Fibroblast of lung (primary cell): ENCODE data around the gene SCFD2. TPM values are rescaled to one million over a fixed set of nuclear protein-coding genes. Genes with fewer than 3 reads are reported as not detected.

Experiments used
- DNase-seq, 2 donors: peaks; one replicate each; pipeline versions ENCODE4 v3.0.0 to v3.0.0-alpha.2; 2010; ENCODE audit warnings: low read depth in 2 of 2
- H2AFZ ChIP-seq: 2 replicates; pipeline ENCODE4 v1.5.1; 2012; ENCODE audit warnings: low read length, control low read depth, inconsistent platforms
- H3K27ac ChIP-seq: 2 replicates; pipeline ENCODE4 v1.5.1; 2011; ENCODE audit warnings: low read length, control low read depth; ENCODE audit not compliant: insufficient read depth
- H3K27me3 ChIP-seq: 2 replicates; pipeline ENCODE4 v1.5.1; 2011; ENCODE audit warnings: mild to moderate bottlenecking, low read length; ENCODE audit not compliant: control insufficient read depth, insufficient read depth
- H3K36me3 ChIP-seq: 2 replicates; pipeline ENCODE4 v1.5.1; 2011; ENCODE audit warnings: low read length; ENCODE audit not compliant: control insufficient read depth, insufficient read depth
- H3K4me1 ChIP-seq: 2 replicates; pipeline ENCODE4 v1.5.1; 2011; ENCODE audit warnings: low read length; ENCODE audit not compliant: control insufficient read depth, insufficient read depth; ENCODE audit errors: extremely low read depth
- H3K4me2 ChIP-seq: 2 replicates; pipeline ENCODE4 v1.5.1; 2011; ENCODE audit warnings: low read length, control low read depth; ENCODE audit not compliant: insufficient read depth; ENCODE audit errors: extremely low read depth
- H3K4me3 ChIP-seq, 4 experiments: fragments of 200-600 bp in 1 of 4; sonication (generic) in 1 of 4; replicated peaks in 1 of 4; 2 replicates each; pipeline ENCODE4 v1.5.1; 2011 to 2016; ENCODE audit warnings: low read length in 4 of 4, low read depth in 3 of 4, mild to moderate bottlenecking in 3 of 4, control low read depth in 2 of 4, inconsistent platforms in 1 of 4, mixed read lengths in 1 of 4; ENCODE audit not compliant: insufficient read depth in 1 of 4; ENCODE audit errors: control extremely low read depth in 1 of 4
- H3K79me2 ChIP-seq: 2 replicates; pipeline ENCODE4 v1.5.1; 2012; ENCODE audit warnings: mild to moderate bottlenecking, low read length, inconsistent platforms; ENCODE audit not compliant: control insufficient read depth, insufficient read depth
- H3K9ac ChIP-seq: 2 replicates; pipeline ENCODE4 v1.5.1; 2011; ENCODE audit warnings: mild to moderate bottlenecking, low read length, control low read depth; ENCODE audit not compliant: insufficient read depth
- H3K9me3 ChIP-seq: 2 replicates; pipeline ENCODE4 v1.5.1; 2012; ENCODE audit warnings: low read depth, low read length; ENCODE audit not compliant: control insufficient read depth, insufficient read depth
- H4K20me1 ChIP-seq: 2 replicates; pipeline ENCODE4 v1.5.1; 2011; ENCODE audit warnings: low read length; ENCODE audit not compliant: control insufficient read depth, insufficient read depth; ENCODE audit errors: extremely low read depth
- CTCF ChIP-seq, 2 donors: IDR thresholded peaks in 1 of 2; conservative IDR thresholded peaks in 1 of 2; 1 replicate in 1 of 2; 2 replicates in 1 of 2; pipeline ENCODE4 v1.5.1; 2011 to 2012; ENCODE audit warnings: low read length in 2 of 2, control low read depth in 1 of 2, inconsistent platforms in 1 of 2, low read depth in 1 of 2, mild to moderate bottlenecking in 1 of 2
- EZH2 ChIP-seq: IDR thresholded peaks from 2 replicates; pipeline ENCODE4 v1.5.1; 2012; ENCODE audit warnings: low read length, control low read depth, mild to moderate bottlenecking; ENCODE audit errors: missing control alignments
- polyA plus RNA-seq, 2 donors: library from polyadenylated mRNA; depleted of rRNA in 1 of 2; stranded (reverse) in 1 of 2; unstranded in 1 of 2; fragments of >200 nt; gene quantifications; 2 replicates each; pipeline ENCODE4 v1.2.1, GENCODE V29; 2011 to 2012; ENCODE audit warnings: missing spikeins in 1 of 2
- total RNA-seq: library from RNA; depleted of rRNA; stranded (reverse); fragments of >200 nt; gene quantifications from 2 replicates; pipeline ENCODE4 v1.2.1, GENCODE V29; 2014

Gene SCFD2
- total and polyA plus RNA-seq, 2 donors (not counting 1 experiment from before 2014, with no cell fraction given): 16.2 to 23.1 TPM

- H3K27me3 ChIP-seq: no peaks in the 10 kb centered on the region
- H3K9ac ChIP-seq: no peak overlapping the region
- H2AFZ ChIP-seq: no peak overlapping the region
- no peaks in the 10 kb centered on the region for H3K36me3 ChIP-seq
- no peak overlapping the region for H3K27ac ChIP-seq
- peaks cover 3% of the 10 kb centered on the region for H3K4me1 ChIP-seq
- H3K4me2 ChIP-seq: no peak overlapping the region
- H4K20me1 ChIP-seq: no peaks in the 10 kb centered on the region
- H3K79me2 ChIP-seq: no peaks in the 10 kb centered on the region
- H3K4me3 ChIP-seq: no peak overlapping the region
- no peaks in the 10 kb centered on the region for H3K9me3 ChIP-seq
- DNase-seq: peak; percentile 66 to 78
- TF ChIP-seq CTCF (conservative IDR thresholded peaks at IDR 0.05 in 1 of 2, IDR thresholded peaks at IDR 0.05 in 1 of 2; ENCODE audit: low read depth in 1 of 2, low read length in 2 of 2) (no peak), EZH2 (no peak)
Measured at GRCh38 chr4:53010318-53010717, 355.5 kb downstream of the SCFD2 start.

GRCh38 chr4:53009824-53010223 lies 356.0 kb downstream of the SCFD2 start:
- Histone ChIP-seq H4K20me1 (no peaks in the 10 kb centered on the region), H3K9ac (no peak overlapping the region), H3K36me3 (no peaks in the 10 kb centered on the region), H3K79me2 (no peaks in the 10 kb centered on the region), H2AFZ (no peak overlapping the region), H3K27me3 (no peaks in the 10 kb centered on the region), H3K27ac (no peak overlapping the region), H3K4me3 (no peak overlapping the region), H3K4me1 (peaks cover 3% of the 10 kb centered on the region), H3K4me2 (no peak overlapping the region), H3K9me3 (no peaks in the 10 kb centered on the region)
- no peak for DNase-seq
- no peak for TF ChIP-seq EZH2

- no peak for DNase-seq
- Histone ChIP-seq H4K20me1 (no peaks in the 10 kb centered on the region), H3K79me2 (no peaks in the 10 kb centered on the region), H3K4me1 (no peaks in the 10 kb centered on the region), H3K27ac (no peak overlapping the region), H3K27me3 (no peaks in the 10 kb centered on the region), H2AFZ (no peak overlapping the region), H3K9me3 (no peaks in the 10 kb centered on the region), H3K36me3 (no peaks in the 10 kb centered on the region), H3K4me2 (no peak overlapping the region), H3K9ac (no peak overlapping the region), H3K4me3 (no peak overlapping the region)
- TF ChIP-seq EZH2 (no peak), CTCF (conservative IDR thresholded peaks at IDR 0.05 in 1 of 2, IDR thresholded peaks at IDR 0.05 in 1 of 2; ENCODE audit: low read depth in 1 of 2, low read length in 2 of 2) (no peak)
Measured at GRCh38 chr4:53007024-53007423, 358.8 kb downstream of the SCFD2 start.
